K562 (cell line): ENCODE results near the gene PODNL1. TPM values are rescaled to one million over a fixed set of nuclear protein-coding genes. Genes with fewer than 3 reads are reported as not detected.

Experiments
- ATAC-seq: fragments of 200-7000 bp; cut with Tn5 transposase; 3 replicates; pipeline ENCODE4 v1.9.1; 2020; ENCODE audit warnings: moderate library complexity
- BruUV-seq: library from RNA; stranded (reverse); fragments of 400-500 nt; replicated peaks from 2 replicates; lab custom pipeline; 2021; lab: Mats Ljungman, UMichigan
- CTCF ChIA-PET: fragments of 300-600 bp; formaldehyde crosslinking; extraction: SDS; loops from one replicate; lab custom pipeline; 2021; ENCODE audit warnings: low intra/inter-chr PET ratio; lab: Yijun Ruan, JAX
- POLR2A ChIA-PET: fragments of 300-600, 350-650 bp; sonication (Branson Sonifier 250); formaldehyde crosslinking; extraction: SDS; loops from one replicate; lab custom pipeline; 2021; ENCODE audit warnings: antibody characterized with exemption, inconsistent platforms; lab: Yijun Ruan, JAX
- DNase-seq, 4 experiments: peaks; one replicate each; pipeline versions ENCODE4 v3.0.0 to v3.0.0-alpha.2; 2011 to 2018; ENCODE audit warnings: low spot score in 3 of 4, mixed read lengths in 3 of 4; ENCODE audit errors: extremely low read depth in 1 of 4
- FAIRE-seq: peaks from 2 replicates; lab custom pipeline; 2011; peaks lifted over from hg19 to GRCh38; lab: Jason Lieb, UNC
- H2AFZ ChIP-seq: 2 replicates; pipeline ENCODE4 v1.6.0; 2011; ENCODE audit warnings: low read depth, low read length, control low read depth, inconsistent platforms
- H3K27ac ChIP-seq: fragments of 200-600 bp; 3 replicates; pipeline ENCODE4 v1.8.0; 2011; ENCODE audit warnings: low read depth, mild to moderate bottlenecking, control low read depth, inconsistent platforms, low read length, moderate library complexity, mixed read lengths; ENCODE audit errors: extremely low read depth
- H3K27me3 ChIP-seq, 2 experiments: fragments of 300-600 bp in 1 of 2; 2 replicates in 1 of 2; 3 replicates in 1 of 2; pipeline versions ENCODE4 v1.6.0 to v1.8.0; 2011; ENCODE audit warnings: inconsistent platforms in 2 of 2, low read length in 2 of 2, mild to moderate bottlenecking in 1 of 2, mixed read lengths in 1 of 2, moderate library complexity in 1 of 2; ENCODE audit not compliant: control insufficient read depth in 2 of 2, insufficient read depth in 2 of 2
- H3K36me3 ChIP-seq: fragments of 300-600 bp; 3 replicates; pipeline ENCODE4 v1.8.0; 2011; ENCODE audit warnings: mild to moderate bottlenecking, low read length, inconsistent platforms; ENCODE audit not compliant: control insufficient read depth, insufficient read depth
- H3K4me1 ChIP-seq, 2 experiments: fragments of 200-600 bp in 1 of 2; replicated peaks in 1 of 2; 2 replicates in 1 of 2; 3 replicates in 1 of 2; pipeline versions ENCODE4 v1.5.1 to v1.8.0; 2011; ENCODE audit warnings: inconsistent platforms in 2 of 2, low read length in 2 of 2, mild to moderate bottlenecking in 1 of 2, mixed read lengths in 1 of 2, moderate library complexity in 1 of 2; ENCODE audit not compliant: control insufficient read depth in 2 of 2, insufficient read depth in 2 of 2
- H3K4me2 ChIP-seq: 2 replicates; pipeline ENCODE4 v1.6.1; 2011; ENCODE audit warnings: low read length, control low read depth, inconsistent platforms, mixed read lengths; ENCODE audit not compliant: insufficient read depth
- H3K4me3 ChIP-seq: fragments of 200-600 bp; sonication (generic), shearing (Covaris generic); 2 replicates; pipeline ENCODE4 v1.5.1; 2016; ENCODE audit warnings: control low read depth, inconsistent platforms
- H3K79me2 ChIP-seq: fragments of 200-600 bp; 3 replicates; pipeline ENCODE4 v1.8.0; 2011; ENCODE audit warnings: low read length, inconsistent platforms; ENCODE audit not compliant: control insufficient read depth, insufficient read depth
- H3K9ac ChIP-seq, 2 experiments: 2 replicates each; pipeline versions ENCODE4 v1.6.0 to v1.6.1; 2011; ENCODE audit warnings: low read depth in 2 of 2, low read length in 2 of 2, control low read depth in 1 of 2, inconsistent platforms in 1 of 2, mild to moderate bottlenecking in 1 of 2, mixed read lengths in 1 of 2; ENCODE audit not compliant: insufficient read depth in 1 of 2
- H3K9me1 ChIP-seq: one replicate; pipeline ENCODE4 v1.6.0; 2011; ENCODE audit warnings: inconsistent platforms, mild to moderate bottlenecking, low read length, moderate library complexity; ENCODE audit not compliant: control insufficient read depth, insufficient read depth
- H3K9me3 ChIP-seq: replicated peaks from 2 replicates; pipeline ENCODE4 v1.5.1; 2011; ENCODE audit warnings: low read depth, low read length, inconsistent platforms; ENCODE audit not compliant: control insufficient read depth, insufficient read depth
- H4K20me1 ChIP-seq: replicated peaks from 2 replicates; pipeline ENCODE4 v1.6.1; 2011; ENCODE audit warnings: low read length, inconsistent platforms, mixed read lengths; ENCODE audit not compliant: control insufficient read depth, insufficient read depth
- GATA2 ChIP-seq: sonication (generic); formaldehyde crosslinking; IDR thresholded peaks from 2 replicates; pipeline ENCODE4 v1.4.0; 2020; ENCODE audit warnings: mild to moderate bottlenecking, missing genetic modification reagents
- GATAD2A ChIP-seq: fragments of 450-650 bp; IDR thresholded peaks from 2 replicates; pipeline ENCODE4 v1.6.1; 2017
- KLF16 ChIP-seq: IDR thresholded peaks from 2 replicates; pipeline ENCODE4 v1.6.1; 2016; ENCODE audit warnings: antibody characterized with exemption
- NELFE ChIP-seq: IDR thresholded peaks from 2 replicates; pipeline ENCODE4 v1.6.1; 2011; ENCODE audit warnings: mild to moderate bottlenecking; ENCODE audit not compliant: insufficient read depth, insufficient read length
- POLR2G ChIP-seq: fragments of 200-400 bp; formaldehyde crosslinking; IDR thresholded peaks from 2 replicates; pipeline ENCODE4 v1.6.1; 2017; ENCODE audit warnings: low read depth, mild to moderate bottlenecking, antibody characterized with exemption, low read length, moderate library complexity
- RBFOX2 ChIP-seq: fragments of 200-400 bp; formaldehyde crosslinking; IDR thresholded peaks from 2 replicates; pipeline ENCODE4 v1.6.1; 2017; ENCODE audit warnings: low read depth, mild to moderate bottlenecking, low read length, moderate library complexity
- ZNF140 ChIP-seq: fragments of 250-450 bp; sonication (Bioruptor Pico); IDR thresholded peaks from 2 replicates; pipeline ENCODE4 v1.8.0; 2021; ENCODE audit warnings: moderate library complexity, mild to moderate bottlenecking, inconsistent platforms
- ZNF695 ChIP-seq: fragments of 450-650 bp; formaldehyde crosslinking; IDR thresholded peaks from 2 replicates; pipeline ENCODE4 v1.4.0; 2020; ENCODE audit warnings: mild to moderate bottlenecking, moderate library complexity
- whole genome bisulfite sequencing: fragments of 100-300 bp; shearing (Covaris generic); methylation state at CpG from one replicate; pipeline ENCODE4 v1.1.6; 2016; ENCODE audit warnings: low coverage, mixed read lengths; ENCODE audit not compliant: insufficient coverage; ENCODE audit errors: missing lambda C conversion rate; 5-methylcytosine and 5-hydroxymethylcytosine counted together
- in situ Hi-C: fragments of 300-500 bp; cut with MboI; formaldehyde crosslinking; loops from 4 replicates; pipeline ENCODE4 v1.15.0; 2018; ENCODE audit warnings: inconsistent platforms, mixed read lengths
- intact Hi-C: fragments of 100-400 bp; cut with micrococcal nuclease; formaldehyde crosslinking; loops from 2 replicates; pipeline ENCODE4 v1.14.2; 2022
- polyA plus RNA-seq, 8 experiments: library from polyadenylated mRNA; depleted of rRNA in 4 of 8; stranded (reverse) in 5 of 8; unstranded in 3 of 8; fragments of >200 nt; fragmentation: Nextera tagmentation in 2 of 8; fragmentation: Illumina TruSeq in 1 of 8; extraction: Ambion mirVana in 2 of 8; extraction: Trizol in 1 of 8; gene quantifications; 2 replicates each; pipeline versions ENCODE4 v1.2.1 to v1.2.3, GENCODE V29; 2011 to 2014; ENCODE audit warnings: inconsistent platforms in 1 of 8, missing spikeins in 1 of 8
- total RNA-seq, 7 experiments: library from RNA; depleted of rRNA in 6 of 7; stranded (reverse); fragments of >200 nt in 6 of 7; fragmentation: Illumina TruSeq in 2 of 7; extraction: Trizol in 2 of 7; gene quantifications; 2 replicates each; pipeline versions ENCODE4 v1.2.1 to v1.2.3, GENCODE V29; 2011 to 2021; ENCODE audit warnings: low replicate concordance in 1 of 7
- TF ChIP-seq, protein P1 (sequence below): sonication (generic); formaldehyde crosslinking; IDR thresholded peaks from 2 replicates; pipeline ENCODE4 v1.8.1; 2023; ENCODE audit warnings: mild to moderate bottlenecking, missing genetic modification reagents

The PODNL1 gene
- total and polyA plus RNA-seq, 9 of the 15 experiments (the other 6 are each of a cell fraction or from before 2014, with no cell fraction given) = 0.18 to 0.47 (median 0.23) TPM; not detected in 3

DNA sequence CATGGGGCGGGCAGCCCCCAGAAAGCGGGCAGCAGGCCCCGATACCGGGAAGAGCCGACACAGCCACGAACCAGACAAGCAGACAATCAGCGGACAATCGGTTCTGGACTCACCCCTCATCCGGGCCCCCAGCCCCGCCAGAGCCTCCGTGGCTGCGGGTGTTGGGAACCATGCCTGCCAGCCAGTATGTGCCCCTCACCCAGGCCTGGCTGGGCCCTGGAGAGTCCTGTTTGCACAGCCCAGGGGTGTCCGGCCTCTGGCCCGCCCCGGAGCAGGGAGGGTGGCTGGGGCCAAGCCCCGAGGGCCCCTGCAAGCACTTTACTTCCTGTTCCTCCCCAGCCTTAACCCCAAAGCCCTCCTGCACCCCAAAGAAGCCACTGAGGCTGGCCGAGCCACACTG, 7.8 kb downstream of the PODNL1 start (continued):
- peak; percentile 33; the same call in 1 of the 2 replicates for TF ChIP-seq RBFOX2
- no peak for TF ChIP-seq KLF16
- peak; percentile 59; the same call in 1 of the 2 replicates for TF ChIP-seq POLR2G

GRCh38 chr19:13929956-13930355, 8.3 kb downstream of the PODNL1 start:
- POLR2A ChIA-PET = interaction anchor here (1.0 to 1.4 kb wide), 2 partner anchors 11 to 13 kb away, joined by 4 to 9 read pairs; no protein-coding TSS in a partner anchor
- FAIRE-seq = no peak
- no peak for ATAC-seq

More at GRCh38 chr19:13929956-13930355, 8.3 kb downstream of the PODNL1 start:
- BruUV-seq = no TSS peak
- intact Hi-C loops = no loop called here
- peaks cover 4% of the 10 kb centered on the region for H3K9me1 ChIP-seq
- no peak for TF ChIP-seq GATAD2A
- no peak for TF ChIP-seq ZNF140 (CRISPR knock-in tag)
- TF ChIP-seq POLR2G = 0 out of 2 replicates have a peak, but pooled peaks have one; percentile 16
- no peak for TF ChIP-seq GATA2
- no peak for TF ChIP-seq ZNF695 (CRISPR knock-in tag)
- TF ChIP-seq, protein P1, sequence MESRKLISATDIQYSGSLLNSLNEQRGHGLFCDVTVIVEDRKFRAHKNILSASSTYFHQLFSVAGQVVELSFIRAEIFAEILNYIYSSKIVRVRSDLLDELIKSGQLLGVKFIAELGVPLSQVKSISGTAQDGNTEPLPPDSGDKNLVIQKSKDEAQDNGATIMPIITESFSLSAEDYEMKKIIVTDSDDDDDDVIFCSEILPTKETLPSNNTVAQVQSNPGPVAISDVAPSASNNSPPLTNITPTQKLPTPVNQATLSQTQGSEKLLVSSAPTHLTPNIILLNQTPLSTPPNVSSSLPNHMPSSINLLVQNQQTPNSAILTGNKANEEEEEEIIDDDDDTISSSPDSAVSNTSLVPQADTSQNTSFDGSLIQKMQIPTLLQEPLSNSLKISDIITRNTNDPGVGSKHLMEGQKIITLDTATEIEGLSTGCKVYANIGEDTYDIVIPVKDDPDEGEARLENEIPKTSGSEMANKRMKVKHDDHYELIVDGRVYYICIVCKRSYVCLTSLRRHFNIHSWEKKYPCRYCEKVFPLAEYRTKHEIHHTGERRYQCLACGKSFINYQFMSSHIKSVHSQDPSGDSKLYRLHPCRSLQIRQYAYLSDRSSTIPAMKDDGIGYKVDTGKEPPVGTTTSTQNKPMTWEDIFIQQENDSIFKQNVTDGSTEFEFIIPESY (CRISPR knock-in tag) = peak; percentile 84
- no peak for TF ChIP-seq NELFE
- TF ChIP-seq, all 486 proteins: peak for 2
- H3K79me2 ChIP-seq = no peaks in the 10 kb centered on the region
- no peak overlapping the region for H2AFZ ChIP-seq
- H3K36me3 ChIP-seq = peaks cover 36% of the 10 kb centered on the region; the same call in 2 of the 3 replicates
- H3K4me3 ChIP-seq = no peak overlapping the region
- CTCF ChIA-PET = no interaction called here
- H3K4me1 ChIP-seq = peaks cover 0 to 37% of the 10 kb centered on the region in 2 experiments; a peak in 2 of 5 replicates
- no peak overlapping the region for H3K9ac ChIP-seq
- no peaks in the 10 kb centered on the region for H3K9me3 ChIP-seq
- no peak for DNase-seq
- in situ Hi-C loops = no loop called here
- no peak overlapping the region for H3K27ac ChIP-seq
- no peaks in the 10 kb centered on the region; a peak in 1 of 5 replicates for H3K27me3 ChIP-seq
- 92% methylated on average over 6 of the region's 17 CpGs for WGBS
- no peaks in the 10 kb centered on the region for H4K20me1 ChIP-seq
- H3K4me2 ChIP-seq = no peak overlapping the region
